ENCODE measurements around the gene ATRNL1. TPM values are rescaled to one million over a fixed set of nuclear protein-coding genes. Genes with fewer than 3 reads are reported as not detected.

ATRNL1 gene
- total and polyA plus RNA-seq, 2 experiments from 2014 or later: 4.8 to 29.7 TPM

GRCh38 chr10:115854740-115855435 lies 761.7 kb downstream of the ATRNL1 start:
- no peaks in the 10 kb centered on the region for H3K36me3 Mint-ChIP-seq (ENCODE audit: low read depth)

GRCh38 chr10:115856580-115856979 lies 763.4 kb downstream of the ATRNL1 start:
- ATAC-seq: peak; percentile 76
- peaks cover 2% of the 10 kb centered on the region; the same call in 1 of the 3 replicates for H3K9me3 Mint-ChIP-seq
- TF ChIP-seq, protein P1, sequence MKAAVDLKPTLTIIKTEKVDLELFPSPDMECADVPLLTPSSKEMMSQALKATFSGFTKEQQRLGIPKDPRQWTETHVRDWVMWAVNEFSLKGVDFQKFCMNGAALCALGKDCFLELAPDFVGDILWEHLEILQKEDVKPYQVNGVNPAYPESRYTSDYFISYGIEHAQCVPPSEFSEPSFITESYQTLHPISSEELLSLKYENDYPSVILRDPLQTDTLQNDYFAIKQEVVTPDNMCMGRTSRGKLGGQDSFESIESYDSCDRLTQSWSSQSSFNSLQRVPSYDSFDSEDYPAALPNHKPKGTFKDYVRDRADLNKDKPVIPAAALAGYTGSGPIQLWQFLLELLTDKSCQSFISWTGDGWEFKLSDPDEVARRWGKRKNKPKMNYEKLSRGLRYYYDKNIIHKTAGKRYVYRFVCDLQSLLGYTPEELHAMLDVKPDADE (IDR thresholded peaks at IDR 0.05): no peak
- no peak for TF ChIP-seq REST (IDR thresholded peaks at IDR 0.05; ENCODE audit: unreplicated experiment)
- TF ChIP-seq CTCF (conservative IDR thresholded peaks at IDR 0.05; ENCODE audit: low read depth in 2 of 2): no peak
- TF ChIP-seq ZNF114 (CRISPR knock-in tag; IDR thresholded peaks at IDR 0.05): no peak
- no peak for TF ChIP-seq EZH2 (IDR thresholded peaks at IDR 0.05; ENCODE audit: low read depth, unreplicated experiment)
- TF ChIP-seq POLR2AphosphoS5 (IDR thresholded peaks at IDR 0.05; ENCODE audit: low read depth): no peak

More at GRCh38 chr10:115854740-115855435, 761.7 kb downstream of the ATRNL1 start:
- no peaks in the 10 kb centered on the region for H3K79me2 ChIP-seq (replicated peaks; ENCODE audit: insufficient read depth)
- ATAC-seq (no peak), DNase-seq (ENCODE audit: low spot score) (no peak)
- H3K4me3 ChIP-seq: no peak overlapping the region
- 0 out of 2 replicates have a peak, but pooled peaks cover 3% of the 10 kb centered on the region for H3K36me3 ChIP-seq (ENCODE audit: insufficient read depth)
- H3K4me1 ChIP-seq (ENCODE audit: insufficient read depth): no peaks in the 10 kb centered on the region
- no peak overlapping the region for H2AFZ ChIP-seq
- no peak overlapping the region for H3K4me2 ChIP-seq
- no peaks in the 10 kb centered on the region for H4K20me1 ChIP-seq (replicated peaks; ENCODE audit: insufficient read depth)
- Mint-ChIP-seq H3K4me3 (no peak overlapping the region), H3K27ac (no peak overlapping the region), H3K9me3 (peaks cover 2% of the 10 kb centered on the region; the same call in 1 of the 3 replicates), H3K27me3 (ENCODE audit: insufficient read depth, low read depth, poor library complexity) (no peaks in the 10 kb centered on the region), H3K4me1 (peaks cover 3% of the 10 kb centered on the region; the same call in 2 of the 3 replicates)
- H3K27ac ChIP-seq (ENCODE audit: low read depth): no peak overlapping the region
- H3K27me3 ChIP-seq (ENCODE audit: insufficient read depth): no peaks in the 10 kb centered on the region
- H3F3A ChIP-seq (replicated peaks; ENCODE audit: low read depth): no peaks in the 10 kb centered on the region
- TF ChIP-seq ZNF331 (CRISPR knock-in tag; IDR thresholded peaks at IDR 0.05; ENCODE audit: low read depth) (no peak), EZH2 (IDR thresholded peaks at IDR 0.05; ENCODE audit: low read depth, unreplicated experiment) (no peak), NANOG (IDR thresholded peaks at IDR 0.05; ENCODE audit: borderline replicate concordance) (no peak), CREB1 (CRISPR knock-in tag; IDR thresholded peaks at IDR 0.05; ENCODE audit: low read depth) (no peak), REST (IDR thresholded peaks at IDR 0.05; ENCODE audit: unreplicated experiment) (no peak), JUNB (IDR thresholded peaks at IDR 0.05; ENCODE audit: unreplicated experiment) (no peak)
- no peaks in the 10 kb centered on the region for H3K9me2 ChIP-seq (ENCODE audit: insufficient read depth)

More at GRCh38 chr10:115856580-115856979, 763.4 kb downstream of the ATRNL1 start:
- H3K4me1 ChIP-seq (ENCODE audit: insufficient read depth): no peaks in the 10 kb centered on the region
- H3K27ac ChIP-seq (ENCODE audit: low read depth): no peak overlapping the region
- H3K79me2 ChIP-seq (replicated peaks; ENCODE audit: insufficient read depth): no peaks in the 10 kb centered on the region
- Mint-ChIP-seq H3K27ac (no peak overlapping the region), H3K4me3 (no peak overlapping the region), H3K4me1 (peaks cover 3% of the 10 kb centered on the region; the same call in 2 of the 3 replicates), H3K36me3 (ENCODE audit: low read depth) (no peaks in the 10 kb centered on the region), H3K27me3 (ENCODE audit: insufficient read depth, low read depth, poor library complexity) (no peaks in the 10 kb centered on the region)
- no peaks in the 10 kb centered on the region for H4K20me1 ChIP-seq (replicated peaks; ENCODE audit: insufficient read depth)
- H2AFZ ChIP-seq: no peak overlapping the region
- no peaks in the 10 kb centered on the region for H3F3A ChIP-seq (replicated peaks; ENCODE audit: low read depth)
- no peak overlapping the region for H3K4me3 ChIP-seq
- no peaks in the 10 kb centered on the region for H3K27me3 ChIP-seq (ENCODE audit: insufficient read depth)
- peak; percentile 29 for DNase-seq (ENCODE audit: low spot score)
- H3K36me3 ChIP-seq (ENCODE audit: insufficient read depth): 0 out of 2 replicates have a peak, but pooled peaks cover 3% of the 10 kb centered on the region
- no peak overlapping the region for H3K4me2 ChIP-seq
- no peaks in the 10 kb centered on the region for H3K9me2 ChIP-seq (ENCODE audit: insufficient read depth)

Data from GM23338 (cell line).